ENCODE measurements around the gene MAP2K2.

MAP2K2 gene

DNA sequence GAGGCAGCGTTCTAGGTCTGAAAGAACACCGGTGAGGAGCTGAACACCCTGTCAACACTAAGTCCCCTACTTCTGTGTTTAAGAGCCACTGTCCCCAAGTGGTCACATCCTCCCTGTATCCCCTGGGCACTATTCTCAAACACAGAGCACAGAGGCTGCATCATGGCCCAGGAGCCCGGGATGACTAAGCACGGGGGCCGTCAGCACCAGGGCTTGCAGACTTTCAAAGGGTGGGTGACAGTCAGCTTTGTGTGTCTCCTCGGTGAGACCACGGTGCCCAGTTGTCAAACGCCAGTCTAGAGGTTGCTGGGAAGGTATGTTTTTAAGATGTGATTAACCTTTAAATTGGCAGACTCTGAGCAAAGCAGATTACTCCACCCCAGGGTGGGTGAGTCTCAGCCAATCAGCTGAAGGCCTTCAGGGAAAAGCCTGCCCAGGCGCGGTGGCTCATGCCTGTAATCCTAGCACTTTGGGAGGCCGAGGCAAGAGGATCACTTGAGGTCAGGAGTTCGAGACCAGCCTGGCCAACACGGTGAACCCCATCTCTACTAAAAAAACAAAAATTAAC is 8.0 kb downstream of the MAP2K2 start:
- TF ChIP-seq, protein P1, sequence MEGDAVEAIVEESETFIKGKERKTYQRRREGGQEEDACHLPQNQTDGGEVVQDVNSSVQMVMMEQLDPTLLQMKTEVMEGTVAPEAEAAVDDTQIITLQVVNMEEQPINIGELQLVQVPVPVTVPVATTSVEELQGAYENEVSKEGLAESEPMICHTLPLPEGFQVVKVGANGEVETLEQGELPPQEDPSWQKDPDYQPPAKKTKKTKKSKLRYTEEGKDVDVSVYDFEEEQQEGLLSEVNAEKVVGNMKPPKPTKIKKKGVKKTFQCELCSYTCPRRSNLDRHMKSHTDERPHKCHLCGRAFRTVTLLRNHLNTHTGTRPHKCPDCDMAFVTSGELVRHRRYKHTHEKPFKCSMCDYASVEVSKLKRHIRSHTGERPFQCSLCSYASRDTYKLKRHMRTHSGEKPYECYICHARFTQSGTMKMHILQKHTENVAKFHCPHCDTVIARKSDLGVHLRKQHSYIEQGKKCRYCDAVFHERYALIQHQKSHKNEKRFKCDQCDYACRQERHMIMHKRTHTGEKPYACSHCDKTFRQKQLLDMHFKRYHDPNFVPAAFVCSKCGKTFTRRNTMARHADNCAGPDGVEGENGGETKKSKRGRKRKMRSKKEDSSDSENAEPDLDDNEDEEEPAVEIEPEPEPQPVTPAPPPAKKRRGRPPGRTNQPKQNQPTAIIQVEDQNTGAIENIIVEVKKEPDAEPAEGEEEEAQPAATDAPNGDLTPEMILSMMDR (IDR thresholded peaks at IDR 0.05; ENCODE audit: low read depth, low read length) = no peak
- DNase-seq (ENCODE audit: low read depth, low spot score) = no peak
- H3K4me3 ChIP-seq (ENCODE audit: low read depth, low read length) = no peak overlapping the region
- in situ Hi-C loops (cut with HindIII; ENCODE audit: low sequenced_read_pairs) = no loop called here

DNA sequence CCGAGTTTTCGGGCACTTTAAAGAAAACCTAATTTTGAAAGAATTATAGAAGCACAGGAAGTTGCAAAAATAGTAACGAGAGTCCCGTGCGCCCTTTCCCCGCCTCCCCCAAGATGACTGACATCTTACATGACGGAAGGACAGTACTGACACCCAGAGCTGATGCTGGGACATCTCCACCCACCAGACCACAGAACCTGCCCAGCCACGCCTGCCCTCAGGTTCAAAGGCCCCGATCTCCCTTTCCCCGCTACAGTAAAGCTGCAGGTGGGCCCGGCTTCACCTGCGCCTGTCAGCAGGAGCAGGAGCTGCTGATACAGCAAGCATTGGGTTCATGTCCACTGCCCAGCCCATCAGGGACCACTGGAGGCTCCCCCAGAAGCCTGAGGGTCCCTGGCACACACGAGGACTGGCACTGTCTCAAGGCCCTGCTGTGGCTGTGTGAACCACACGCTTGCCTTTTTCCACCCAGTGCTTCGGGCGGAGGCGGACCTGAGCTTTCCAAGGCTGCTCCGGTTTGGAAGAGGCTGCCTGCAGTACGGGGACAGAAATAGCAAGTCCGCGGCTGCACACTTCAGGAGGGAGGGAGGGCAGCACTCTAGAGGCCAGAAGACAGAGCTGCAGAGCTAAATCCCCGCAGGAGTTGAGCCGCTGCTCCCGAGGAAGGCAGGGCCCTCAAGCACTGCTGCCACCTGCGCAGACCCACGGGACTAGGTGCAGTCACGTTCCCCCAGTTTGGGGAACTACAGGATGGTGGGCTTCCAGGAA is 8.7 kb downstream of the MAP2K2 start:
- no peak for DNase-seq (ENCODE audit: low read depth, low spot score)
- TF ChIP-seq, protein P1 (IDR thresholded peaks at IDR 0.05; ENCODE audit: low read depth, low read length) = no peak
- no peak overlapping the region for H3K4me3 ChIP-seq (ENCODE audit: low read depth, low read length)
- in situ Hi-C loops (cut with HindIII; ENCODE audit: low sequenced_read_pairs) = no loop called here

DNA sequence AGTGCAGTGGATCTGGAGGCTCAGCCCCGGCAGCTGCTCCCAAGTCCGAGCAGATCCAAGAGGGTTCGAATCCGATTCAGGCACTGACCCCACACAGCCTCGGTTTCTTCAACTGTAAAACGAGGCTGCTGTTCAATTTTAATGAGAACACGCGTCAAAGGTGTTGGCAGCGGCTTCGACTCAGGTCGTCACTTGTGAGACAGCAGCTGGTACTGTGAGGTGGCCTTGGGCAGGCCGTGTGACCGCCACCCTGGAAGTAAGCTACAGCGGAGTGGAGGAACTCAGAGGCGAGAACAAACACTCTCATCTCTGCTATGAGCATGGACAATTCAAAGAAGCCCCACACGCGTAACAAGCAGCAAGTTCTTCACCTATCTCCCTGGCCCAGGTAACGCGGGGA is 9.7 kb downstream of the MAP2K2 start:
- TF ChIP-seq, protein P1 (IDR thresholded peaks at IDR 0.05; ENCODE audit: low read depth, low read length) = no peak
- in situ Hi-C loops (cut with HindIII; ENCODE audit: low sequenced_read_pairs) = no loop called here
- no peak overlapping the region for H3K4me3 ChIP-seq (ENCODE audit: low read depth, low read length)
- DNase-seq (ENCODE audit: low read depth, low spot score) = no peak

DNA sequence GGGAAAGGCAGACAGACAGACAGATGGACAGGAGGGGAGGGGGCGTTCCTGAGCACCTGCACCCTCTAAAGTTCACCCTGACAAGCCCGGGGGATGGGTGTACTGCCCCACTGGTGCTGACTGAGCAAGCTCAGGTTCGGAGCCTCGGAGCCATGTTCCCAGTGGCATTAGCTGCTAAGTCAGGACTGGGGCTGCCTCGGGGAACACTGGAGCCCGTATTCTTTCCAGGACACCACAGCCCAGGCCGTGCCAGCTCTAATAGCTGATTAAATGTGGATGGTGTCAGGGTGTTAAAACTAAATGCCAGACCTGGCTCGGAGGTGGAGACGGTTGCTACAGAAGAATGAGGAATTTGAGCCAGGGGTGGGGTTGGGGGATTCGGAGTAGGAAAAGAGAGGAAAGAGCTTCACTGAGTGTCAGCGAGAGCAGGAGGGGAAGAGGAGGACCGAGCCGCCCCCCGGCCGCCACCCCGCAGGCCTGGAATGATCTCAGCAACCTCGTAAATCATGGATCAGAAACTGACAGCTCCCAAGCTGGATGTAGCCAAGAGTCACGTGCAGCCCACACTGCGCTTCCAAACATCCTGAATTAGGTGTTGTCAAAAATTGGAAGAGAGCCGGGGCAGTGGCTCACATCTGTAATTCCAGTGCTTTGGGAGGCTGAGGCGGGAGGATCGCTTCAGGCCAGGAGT is 10.4 kb downstream of the MAP2K2 start:
- no peak overlapping the region for H3K4me3 ChIP-seq (ENCODE audit: low read depth, low read length)
- DNase-seq (ENCODE audit: low read depth, low spot score) = no peak
- in situ Hi-C loops (cut with HindIII; ENCODE audit: low sequenced_read_pairs) = no loop called here
- TF ChIP-seq, protein P1 (IDR thresholded peaks at IDR 0.05; ENCODE audit: low read depth, low read length) = no peak

DNA sequence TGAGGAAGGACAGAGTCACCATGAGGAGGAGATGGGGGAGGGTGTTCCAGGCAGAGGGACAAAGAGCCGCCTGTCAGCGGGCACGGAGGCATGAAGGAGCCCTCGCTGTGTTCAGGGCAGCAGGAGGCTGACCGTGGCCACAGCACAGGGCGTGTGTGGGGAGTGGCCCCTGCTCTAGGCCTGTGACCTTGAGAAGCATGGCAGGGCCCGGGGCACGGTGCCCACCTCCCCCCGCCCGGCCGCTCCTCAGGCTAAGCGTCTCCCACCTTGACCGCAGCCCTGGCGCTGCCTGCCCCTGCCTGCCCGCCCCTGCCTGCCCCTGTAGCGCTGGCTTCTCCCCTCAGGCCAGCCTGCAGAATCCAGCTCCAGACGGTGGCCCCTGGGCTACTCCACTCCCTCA is 11.6 kb downstream of the MAP2K2 start:
- H3K4me3 ChIP-seq (ENCODE audit: low read depth, low read length) = no peak overlapping the region
- TF ChIP-seq, protein P1 (IDR thresholded peaks at IDR 0.05; ENCODE audit: low read depth, low read length) = no peak
- DNase-seq (ENCODE audit: low read depth, low spot score) = no peak
- in situ Hi-C loops (cut with HindIII; ENCODE audit: low sequenced_read_pairs) = no loop called here

DNA sequence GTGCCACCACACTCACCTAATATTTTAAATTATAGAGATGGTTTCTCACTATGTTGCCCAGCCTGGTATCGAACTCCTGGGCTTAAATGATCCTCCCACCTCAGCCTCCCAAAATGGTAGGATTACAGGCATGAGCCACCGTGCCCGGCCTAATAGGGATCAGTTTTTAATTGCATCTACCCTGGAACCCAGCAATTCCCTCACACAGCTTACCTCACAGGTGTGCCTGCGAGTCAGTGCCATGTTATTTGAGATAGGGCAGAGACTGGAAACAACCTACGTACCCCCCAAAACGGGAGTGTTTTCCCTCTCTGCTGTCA is 14.3 kb downstream of the MAP2K2 start:
- DNase-seq (ENCODE audit: low read depth, low spot score) = no peak
- TF ChIP-seq, protein P1 (IDR thresholded peaks at IDR 0.05; ENCODE audit: low read depth, low read length) = no peak
- in situ Hi-C loops (cut with HindIII; ENCODE audit: low sequenced_read_pairs) = no loop called here
- no peak overlapping the region for H3K4me3 ChIP-seq (ENCODE audit: low read depth, low read length)

All from astrocyte of the spinal cord (primary cell).